H9 (cell line): Measurements from ENCODE around the gene HDLBP. TPM values are rescaled to one million over a fixed set of nuclear protein-coding genes. Genes with fewer than 3 reads are reported as not detected.

Experiments used
- DNase-seq: peaks from one replicate; pipeline ENCODE4 v3.0.0-alpha.2; 2017
- H2AFZ ChIP-seq: one replicate; pipeline ENCODE4 v1.6.1; 2013; ENCODE audit warnings: mild to moderate bottlenecking, low read length, control low read depth, moderate library complexity
- H2AK5ac ChIP-seq: 2 replicates; pipeline ENCODE4 v1.6.1; 2013; ENCODE audit warnings: low read length, control low read depth, mixed read lengths; ENCODE audit not compliant: insufficient read length
- H2BK120ac ChIP-seq: one replicate; pipeline ENCODE4 v1.6.1; 2013; ENCODE audit warnings: low read depth, mild to moderate bottlenecking, low read length, control low read depth, inconsistent platforms; ENCODE audit not compliant: poor library complexity, severe bottlenecking
- H2BK12ac ChIP-seq: 2 replicates; pipeline ENCODE4 v1.6.1; 2013; ENCODE audit warnings: low read length, control low read depth, mixed read lengths, low read depth; ENCODE audit not compliant: insufficient read length
- H2BK15ac ChIP-seq: 2 replicates; pipeline ENCODE4 v1.6.1; 2013; ENCODE audit warnings: low read depth, low read length, control low read depth
- H2BK20ac ChIP-seq: one replicate; pipeline ENCODE4 v1.6.1; 2013; ENCODE audit warnings: low read depth, mild to moderate bottlenecking, low read length, control low read depth, inconsistent platforms; ENCODE audit not compliant: poor library complexity, severe bottlenecking
- H2BK5ac ChIP-seq: 2 replicates; pipeline ENCODE4 v1.6.1; 2013; ENCODE audit warnings: low read length, control low read depth, mixed read lengths; ENCODE audit not compliant: insufficient read length
- H3K14ac ChIP-seq: 2 replicates; pipeline ENCODE4 v1.6.1; 2013; ENCODE audit warnings: low read length, control low read depth; ENCODE audit not compliant: insufficient read depth
- H3K18ac ChIP-seq: 2 replicates; pipeline ENCODE4 v1.6.1; 2013; ENCODE audit warnings: low read depth, mild to moderate bottlenecking, mixed read lengths, low read length, control low read depth; ENCODE audit not compliant: insufficient read length
- H3K23ac ChIP-seq: 2 replicates; pipeline ENCODE4 v1.6.1; 2013; ENCODE audit warnings: low read length, control low read depth, mixed read lengths, low read depth; ENCODE audit not compliant: insufficient read length
- H3K23me2 ChIP-seq: 2 replicates; pipeline ENCODE4 v1.6.1; 2013; ENCODE audit warnings: low read depth, mild to moderate bottlenecking, mixed read lengths, low read length, control low read depth; ENCODE audit not compliant: insufficient read length, poor library complexity, severe bottlenecking
- H3K27ac ChIP-seq: 2 replicates; pipeline ENCODE4 v1.5.1; 2013; ENCODE audit warnings: low read length, control low read depth, mixed read lengths, low read depth; ENCODE audit not compliant: insufficient read length
- H3K27me3 ChIP-seq: 2 replicates; pipeline ENCODE4 v1.6.1; 2013; ENCODE audit warnings: low read length, control low read depth, inconsistent platforms; ENCODE audit not compliant: insufficient read depth
- H3K4ac ChIP-seq: 2 replicates; pipeline ENCODE4 v1.6.1; 2013; ENCODE audit warnings: low read depth, mild to moderate bottlenecking, control low read depth, inconsistent platforms, low read length, moderate library complexity
- H3K4me1 ChIP-seq: 2 replicates; pipeline ENCODE4 v1.6.1; 2013; ENCODE audit warnings: low read length, control low read depth, inconsistent platforms; ENCODE audit not compliant: insufficient read depth
- H3K4me2 ChIP-seq: 2 replicates; pipeline ENCODE4 v1.6.1; 2013; ENCODE audit warnings: low read length, control low read depth, mixed read lengths; ENCODE audit not compliant: insufficient read length, insufficient read depth
- H3K56ac ChIP-seq: 2 replicates; pipeline ENCODE4 v1.6.1; 2013; ENCODE audit warnings: low read depth, mild to moderate bottlenecking, mixed read lengths, low read length, control low read depth; ENCODE audit not compliant: insufficient read length
- H3K79me1 ChIP-seq: 2 replicates; pipeline ENCODE4 v1.6.1; 2013; ENCODE audit warnings: low read depth, mild to moderate bottlenecking, moderate library complexity, low read length, control low read depth, inconsistent platforms; ENCODE audit not compliant: insufficient read depth, poor library complexity, severe bottlenecking
- H3K79me2 ChIP-seq: 2 replicates; pipeline ENCODE4 v1.6.1; 2013; ENCODE audit warnings: low read length, control low read depth, inconsistent platforms; ENCODE audit not compliant: insufficient read depth
- H3K9ac ChIP-seq: 2 replicates; pipeline ENCODE4 v1.6.1; 2013; ENCODE audit warnings: low read length, control low read depth, mixed read lengths; ENCODE audit not compliant: insufficient read length; ENCODE audit errors: extremely low read depth
- H3K9me3 ChIP-seq: one replicate; pipeline ENCODE4 v1.6.1; 2013; ENCODE audit warnings: low read depth, low read length, inconsistent platforms; ENCODE audit not compliant: control insufficient read depth
- H3T11ph ChIP-seq: one replicate; pipeline ENCODE4 v1.6.1; 2013; ENCODE audit warnings: mild to moderate bottlenecking, low read length, control low read depth, inconsistent platforms
- H4K20me1 ChIP-seq: one replicate; pipeline ENCODE4 v1.6.1; 2013; ENCODE audit not compliant: control insufficient read depth, insufficient read length, insufficient read depth
- H4K5ac ChIP-seq: 2 replicates; pipeline ENCODE4 v1.6.1; 2013; ENCODE audit warnings: low read depth, mild to moderate bottlenecking, mixed read lengths, low read length, control low read depth; ENCODE audit not compliant: insufficient read length
- H4K8ac ChIP-seq: replicated peaks from 2 replicates; pipeline ENCODE4 v1.6.1; 2013; ENCODE audit warnings: low read length, control low read depth, mixed read lengths, low read depth; ENCODE audit not compliant: insufficient read length
- H4K91ac ChIP-seq: 2 replicates; pipeline ENCODE4 v1.6.1; 2013; ENCODE audit warnings: low read depth, mild to moderate bottlenecking, moderate library complexity, mixed read lengths, low read length, control low read depth; ENCODE audit not compliant: insufficient read length
- H3K27ac Mint-ChIP-seq, 3 experiments: 2 replicates in 2 of 3; 3 replicates in 1 of 3; pipeline ENCODE4 v1.8.0; 2020 to 2021; ENCODE audit warnings: mixed read lengths in 3 of 3, mild to moderate bottlenecking in 1 of 3, moderate library complexity in 1 of 3
- H3K27me3 Mint-ChIP-seq: 2 replicates; pipeline ENCODE4 v1.8.0; 2021; ENCODE audit warnings: low read depth, mild to moderate bottlenecking, moderate library complexity, mixed read lengths
- H3K36me3 Mint-ChIP-seq, 3 experiments: 2 replicates in 2 of 3; 3 replicates in 1 of 3; pipeline ENCODE4 v1.8.0; 2020 to 2021; ENCODE audit warnings: low read depth in 3 of 3, mixed read lengths in 3 of 3; ENCODE audit not compliant: insufficient read depth in 1 of 3
- H3K4me1 Mint-ChIP-seq, 2 experiments: 2 replicates each; pipeline ENCODE4 v1.8.0; 2020; ENCODE audit warnings: mixed read lengths in 2 of 2
- H3K4me3 Mint-ChIP-seq, 2 experiments: 2 replicates in 1 of 2; 3 replicates in 1 of 2; pipeline ENCODE4 v1.8.0; 2020 to 2021; ENCODE audit warnings: mild to moderate bottlenecking in 2 of 2, mixed read lengths in 2 of 2, moderate library complexity in 1 of 2
- H3K9me3 Mint-ChIP-seq, 2 experiments: 2 replicates in 1 of 2; 3 replicates in 1 of 2; pipeline ENCODE4 v1.8.0; 2020; ENCODE audit warnings: mild to moderate bottlenecking in 2 of 2, mixed read lengths in 2 of 2, moderate library complexity in 1 of 2
- CTCF ChIP-seq: fragments of 200-600 bp; sonication (generic); conservative IDR thresholded peaks from 3 replicates; pipeline ENCODE4 v1.8.0; 2021; ENCODE audit warnings: antibody characterized with exemption, mild to moderate bottlenecking
- WGBS: extraction: QIAGEN DNeasy Blood & Tissue Kit; methylation state at CpG from one replicate; pipeline ENCODE4 v1.1.7; 2013; ENCODE audit warnings: missing lambda C conversion rate, low lambda C conversion rate, mixed read lengths; ENCODE audit not compliant: insufficient read length; ENCODE audit errors: extremely low coverage; 5-methylcytosine and 5-hydroxymethylcytosine counted together
- total RNA-seq: library from RNA; stranded (reverse); gene quantifications from 2 replicates; pipeline ENCODE4 v1.2.1, GENCODE V29; 2021

The HDLBP gene
- total RNA-seq, 1 experiment from 2014 or later: 364 TPM

- no peaks in the 10 kb centered on the region for H3K79me2 ChIP-seq
- no peak overlapping the region for H3K4me2 ChIP-seq
- H3K36me3 Mint-ChIP-seq: no peaks in the 10 kb centered on the region
- no peak overlapping the region for H3K4ac ChIP-seq
- H3K4me3 Mint-ChIP-seq: no peak overlapping the region
- DNase-seq: no peak
- no peak overlapping the region for H4K91ac ChIP-seq
- no peaks in the 10 kb centered on the region for H3K9me3 Mint-ChIP-seq
- no peak overlapping the region for H2BK120ac ChIP-seq
- no peak overlapping the region for H3T11ph ChIP-seq
- no peak overlapping the region for H3K27ac Mint-ChIP-seq
- no peak overlapping the region for H2BK15ac ChIP-seq
- no peaks in the 10 kb centered on the region for H3K4me1 ChIP-seq
- H3K14ac ChIP-seq: no peak overlapping the region
- no peaks in the 10 kb centered on the region for H3K23me2 ChIP-seq
- no peak overlapping the region for H2BK5ac ChIP-seq
- H3K27me3 Mint-ChIP-seq: no peaks in the 10 kb centered on the region; the same call in 1 of the 2 replicates
- H3K9ac ChIP-seq: no peak overlapping the region
- H4K5ac ChIP-seq: no peak overlapping the region
- H3K18ac ChIP-seq: no peak overlapping the region
- TF ChIP-seq CTCF: no peak
- H3K79me1 ChIP-seq: no peaks in the 10 kb centered on the region
- H3K27me3 ChIP-seq: no peaks in the 10 kb centered on the region
- H3K4me1 Mint-ChIP-seq: peaks cover 0 to under 1% of the 10 kb centered on the region in 2 experiments; a peak in 1 of 4 replicates
- no peak overlapping the region for H3K27ac ChIP-seq
- no peak overlapping the region for H2AFZ ChIP-seq
- H3K56ac ChIP-seq: no peak overlapping the region
- no peak overlapping the region for H2BK12ac ChIP-seq
- H3K9me3 ChIP-seq: no peaks in the 10 kb centered on the region
- H2AK5ac ChIP-seq: no peak overlapping the region
- no peak overlapping the region for H2BK20ac ChIP-seq
- no peak overlapping the region for H3K23ac ChIP-seq
- no peaks in the 10 kb centered on the region for H4K20me1 ChIP-seq
- no CpG with 5 or more reads among the region's 9 CpGs for WGBS
- H4K8ac ChIP-seq: no peak overlapping the region
Measured at GRCh38 chr2:241194811-241195210, 120.7 kb downstream of the HDLBP start.
